ENCODE measurements around the gene CYRIA.

- TF ChIP-seq CTCF (conservative IDR thresholded peaks at IDR 0.05 in 1 of 2, IDR thresholded peaks at IDR 0.05 in 1 of 2; ENCODE audit: low read depth in 1 of 2, low read length in 2 of 2) (no peak), EZH2 (IDR thresholded peaks at IDR 0.05; ENCODE audit: low read length, missing control alignments) (no peak)
Observed at GRCh38 chr2:16655905-16656642, 9.6 kb downstream of the CYRIA start.
